Natural killer cell (primary cell): ENCODE measurements around the gene NFYC. TPM values are rescaled to one million over a fixed set of nuclear protein-coding genes. Genes with fewer than 3 reads are reported as not detected.

ENCODE experiments used
- ATAC-seq, 3 donors: fragments of 150-1000 bp in 2 of 3; fragments of 200-7000 bp in 1 of 3; cut with Tn5 transposase; 1 replicate in 1 of 3; 2 replicates in 2 of 3; pipeline ENCODE4 v1.10.0; 2021; ENCODE audit warnings: mild to moderate bottlenecking in 2 of 3, moderate library complexity in 2 of 3
- DNase-seq, 2 donors: peaks; one replicate each; pipeline versions ENCODE4 v3.0.0 to v3.0.0-alpha.2; 2013 to 2021; ENCODE audit warnings: mixed read lengths in 1 of 2
- H3K27ac ChIP-seq: one replicate; pipeline ENCODE4 v1.5.1; 2013; ENCODE audit warnings: mild to moderate bottlenecking, low read length
- H3K27me3 ChIP-seq: one replicate; pipeline ENCODE4 v1.6.1; 2013; ENCODE audit warnings: low read length; ENCODE audit not compliant: control insufficient read depth, insufficient read depth
- H3K36me3 ChIP-seq: one replicate; pipeline ENCODE4 v1.6.1; 2013; ENCODE audit warnings: low read length; ENCODE audit not compliant: control insufficient read depth, insufficient read depth
- H3K4me1 ChIP-seq: one replicate; pipeline ENCODE4 v1.6.1; 2013; ENCODE audit warnings: low read length; ENCODE audit not compliant: control insufficient read depth, insufficient read depth
- H3K4me3 ChIP-seq: one replicate; pipeline ENCODE4 v1.5.1; 2013; ENCODE audit warnings: low read length
- H3K9me3 ChIP-seq: one replicate; pipeline ENCODE4 v1.6.1; 2013; ENCODE audit warnings: low read length; ENCODE audit not compliant: control insufficient read depth, insufficient read depth
- H3K27ac Mint-ChIP-seq, 2 donors: one replicate each; pipeline ENCODE4 v1.8.0; 2022; ENCODE audit warnings: mild to moderate bottlenecking in 2 of 2, mixed read lengths in 2 of 2, moderate library complexity in 1 of 2
- H3K27me3 Mint-ChIP-seq, 2 donors: one replicate each; pipeline ENCODE4 v1.8.0; 2022; ENCODE audit warnings: low read depth in 2 of 2, mixed read lengths in 2 of 2
- H3K36me3 Mint-ChIP-seq: one replicate; pipeline ENCODE4 v1.8.0; 2022; ENCODE audit warnings: mixed read lengths
- H3K4me1 Mint-ChIP-seq, 2 donors: one replicate each; pipeline ENCODE4 v1.8.0; 2022; ENCODE audit warnings: mixed read lengths in 2 of 2
- H3K4me3 Mint-ChIP-seq: one replicate; pipeline ENCODE4 v1.8.0; 2022; ENCODE audit warnings: mild to moderate bottlenecking, moderate library complexity, mixed read lengths
- H3K9me3 Mint-ChIP-seq, 2 donors: one replicate each; pipeline ENCODE4 v1.8.0; 2022; ENCODE audit warnings: mixed read lengths in 2 of 2
- CTCF ChIP-seq: fragments of 200-600 bp; IDR thresholded peaks from one replicate; pipeline ENCODE4 v1.8.0; 2022; ENCODE audit warnings: antibody characterized with exemption
- WGBS: methylation state at CpG from one replicate; pipeline ENCODE4 v1.1.7; 2013; ENCODE audit warnings: missing lambda C conversion rate; ENCODE audit not compliant: insufficient coverage; 5-methylcytosine and 5-hydroxymethylcytosine counted together
- intact Hi-C: fragments of 100-400 bp; cut with micrococcal nuclease; formaldehyde crosslinking; loops from one replicate; pipeline ENCODE4 v1.14.2; 2022
- total RNA-seq, 4 donors: library from RNA; stranded (reverse); fragments of 120-200 nt in 1 of 4; gene quantifications; one replicate each; pipeline versions ENCODE4 v1.2.3 to v1.2.4, GENCODE V29; 2013 to 2022

Gene NFYC
- total RNA-seq, 3 donors from 2014 or later (not counting 1 experiment from before 2014, with no cell fraction given), result 38.7 to 60.4 (median 48.5) TPM

GRCh38 chr1:40782371-40782956 is 91.0 kb downstream of the NFYC start:
- peak overlapping the region; percentile 65 for H3K4me3 Mint-ChIP-seq
- H3K36me3 ChIP-seq, result no peaks in the 10 kb centered on the region
- ATAC-seq, result no peak
- H3K27ac ChIP-seq, result no peak overlapping the region
- peaks cover 6 to 34% of the 10 kb centered on the region in 2 donors for H3K27me3 Mint-ChIP-seq
- H3K4me1 Mint-ChIP-seq, result peaks cover 0 to 20% of the 10 kb centered on the region in 2 donors
- no peaks in the 10 kb centered on the region for H3K9me3 ChIP-seq
- no peak overlapping the region for H3K4me3 ChIP-seq
- no peak overlapping the region for H3K27ac Mint-ChIP-seq
- peaks cover 14% of the 10 kb centered on the region for H3K27me3 ChIP-seq
- no peaks in the 10 kb centered on the region for H3K9me3 Mint-ChIP-seq
- DNase-seq, result no peak
- intact Hi-C loops, result no loop called here
- peaks cover 13% of the 10 kb centered on the region for H3K4me1 ChIP-seq
- no peaks in the 10 kb centered on the region for H3K36me3 Mint-ChIP-seq
- no peak for TF ChIP-seq CTCF
- WGBS, result 43% methylated on average over 20 of the region's 20 CpGs

DNA sequence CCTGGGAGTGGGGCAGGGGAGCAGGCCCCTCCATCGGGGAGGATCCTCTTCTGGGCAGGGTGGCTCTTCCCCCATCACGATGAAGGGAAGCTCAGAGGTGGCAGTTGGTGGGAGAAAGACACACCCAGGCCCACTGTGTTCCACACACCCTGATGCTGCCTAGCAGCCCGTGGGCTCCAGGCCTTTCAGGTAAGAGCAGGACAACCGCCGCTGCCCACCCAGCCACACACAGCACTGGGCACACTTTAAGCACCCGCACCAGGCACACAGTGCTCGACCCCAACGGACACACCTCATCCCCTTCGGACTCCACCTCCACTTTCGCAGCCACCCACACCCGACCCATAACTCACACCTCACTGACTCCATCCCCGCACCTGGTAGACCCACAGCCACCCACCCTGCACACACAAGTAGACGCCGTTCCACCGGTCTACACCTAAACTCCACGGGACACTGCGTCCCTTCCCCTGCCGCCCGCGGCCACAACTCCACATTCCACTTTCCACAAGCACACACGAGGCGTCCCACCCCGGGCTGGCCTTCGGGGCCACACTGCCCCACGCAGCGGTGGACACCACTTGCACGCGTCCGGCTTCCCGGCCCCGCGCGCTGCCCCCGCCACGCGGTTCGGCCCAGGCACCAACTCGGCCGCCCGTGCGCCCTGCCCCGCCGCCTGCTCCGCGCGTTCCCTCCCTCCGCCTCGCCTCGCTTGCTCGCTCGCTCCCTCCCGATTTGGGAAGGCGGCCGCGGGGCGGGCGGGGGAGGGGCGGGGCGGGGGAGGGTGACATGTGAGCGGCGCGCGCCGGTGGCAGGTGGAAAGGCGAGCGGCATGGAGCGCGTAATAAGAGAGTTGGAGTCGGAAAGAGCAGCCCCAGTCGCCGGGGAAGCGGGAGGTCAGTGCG is 91.7 kb downstream of the NFYC start, which contains the start of gene KCNQ4:
Gene KCNQ4, plus strand, starts transcription at position 787 of the 905 bp plus-strand sequence. CDS start 307 bp downstream, outside the sequence.
- no peak for TF ChIP-seq CTCF
- Histone ChIP-seq H3K36me3 (no peaks in the 10 kb centered on the region), H3K27me3 (peaks cover 14% of the 10 kb centered on the region), H3K9me3 (no peaks in the 10 kb centered on the region), H3K4me3 (no peak within 1 kb of the TSS), H3K4me1 (peaks cover 13% of the 10 kb centered on the region), H3K27ac (no peak within 1 kb of the TSS)
- DNase-seq (peak in 1 of 2 donors; percentile 34), ATAC-seq (peak in 1 of 3 donors; percentile 36)
- intact Hi-C loops, result no loop called here
- Mint-ChIP-seq H3K36me3 (no peaks in the 10 kb centered on the region), H3K27me3 (peaks cover 6 to 34% of the 10 kb centered on the region in 2 donors), H3K27ac (no peak within 1 kb of the TSS), H3K4me1 (peaks cover 0 to 20% of the 10 kb centered on the region in 2 donors), H3K4me3 (peak within 1 kb of the TSS; percentile 79), H3K9me3 (no peaks in the 10 kb centered on the region)
- WGBS, result 5% methylated on average over 64 of the region's 73 CpGs

DNA sequence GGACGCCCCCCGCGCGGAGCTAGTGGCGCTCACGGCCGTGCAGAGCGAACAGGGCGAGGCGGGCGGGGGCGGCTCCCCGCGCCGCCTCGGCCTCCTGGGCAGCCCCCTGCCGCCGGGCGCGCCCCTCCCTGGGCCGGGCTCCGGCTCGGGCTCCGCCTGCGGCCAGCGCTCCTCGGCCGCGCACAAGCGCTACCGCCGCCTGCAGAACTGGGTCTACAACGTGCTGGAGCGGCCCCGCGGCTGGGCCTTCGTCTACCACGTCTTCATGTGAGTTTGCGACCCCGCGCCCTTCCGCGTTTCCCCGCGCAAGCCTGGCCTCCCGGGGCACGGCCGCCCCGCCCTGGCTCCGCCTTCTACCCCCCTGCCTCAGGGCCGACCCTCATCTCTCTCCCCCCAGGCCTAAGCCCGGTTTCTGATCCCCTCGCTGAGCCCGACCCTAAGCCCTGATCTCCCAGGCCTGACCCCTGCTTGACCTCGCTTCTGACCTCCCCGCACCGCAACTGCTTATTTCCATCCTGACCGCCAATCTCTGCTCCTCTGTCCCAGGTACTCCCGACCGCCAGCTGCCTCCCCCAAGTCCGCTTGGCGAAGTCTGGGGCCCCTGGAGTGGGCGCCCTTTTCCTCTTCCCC is 92.8 kb downstream of the NFYC start:
- Mint-ChIP-seq H3K27me3 (peaks cover 6 to 34% of the 10 kb centered on the region in 2 donors), H3K9me3 (no peaks in the 10 kb centered on the region), H3K27ac (no peak overlapping the region), H3K4me3 (peak overlapping the region; percentile 56), H3K36me3 (no peaks in the 10 kb centered on the region), H3K4me1 (peaks cover 0 to 15% of the 10 kb centered on the region in 2 donors)
- no peaks in the 10 kb centered on the region for H3K9me3 ChIP-seq
- intact Hi-C loops, result no loop called here
- DNase-seq, result no peak
- WGBS, result 16% methylated on average over 63 of the region's 63 CpGs
- TF ChIP-seq CTCF, result no peak
- H3K4me1 ChIP-seq, result peaks cover 13% of the 10 kb centered on the region
- peaks cover 14% of the 10 kb centered on the region for H3K27me3 ChIP-seq
- H3K4me3 ChIP-seq, result no peak overlapping the region
- no peak for ATAC-seq
- no peaks in the 10 kb centered on the region for H3K36me3 ChIP-seq
- H3K27ac ChIP-seq, result no peak overlapping the region
